ENCODE results near the gene CREB3. TPM values are rescaled to one million over a fixed set of nuclear protein-coding genes. Genes with fewer than 3 reads are reported as not detected.

CREB3 gene
- polyA plus RNA-seq, 3 donors, result 17.4 to 38.7 (median 32.2) TPM

DNA sequence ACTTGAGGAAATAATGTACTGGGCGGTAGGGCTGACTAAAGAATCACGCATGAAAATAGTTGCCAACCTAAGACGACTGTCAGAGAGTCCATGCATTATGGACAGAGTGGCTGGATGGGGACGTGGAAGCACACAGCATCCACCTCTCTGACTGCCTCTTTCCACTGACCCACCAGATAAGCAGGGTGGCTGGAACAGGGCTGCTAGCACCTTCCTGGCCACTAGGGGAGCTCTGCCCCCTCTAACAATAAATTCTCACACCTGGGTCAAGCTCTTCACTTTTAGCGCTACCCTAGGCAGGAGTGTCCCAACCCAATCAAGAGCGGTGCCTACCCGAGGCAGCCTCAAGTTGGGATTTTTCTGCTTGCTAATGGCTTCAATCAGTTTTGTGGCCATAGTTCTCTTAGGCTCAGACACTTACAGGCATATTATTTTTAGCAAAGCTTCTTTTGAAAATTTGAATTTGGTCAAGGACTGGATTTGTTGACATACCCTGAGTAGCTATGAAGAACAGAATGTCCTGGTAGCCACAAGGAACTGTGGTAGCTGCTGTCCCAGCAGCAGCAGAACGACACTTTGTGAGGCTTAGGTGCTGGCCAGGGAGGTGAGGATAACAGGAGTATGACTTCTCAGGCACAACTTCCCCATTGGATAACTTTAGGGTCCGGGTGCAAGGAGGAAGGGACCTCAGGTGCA lies 35.8 kb upstream of the CREB3 start:
- intact Hi-C loops (cut with micrococcal nuclease), result loop anchor here (2.0 to 10.0 kb wide), 3 partner anchors 39 to 92 kb away; partner anchors contain the start of genes CCDC107 (in 1 of the 2), RMRP (in 1 of the 2) and TESK1 (in 1 of the 2)
- no peaks in the 10 kb centered on the region for H3K27me3 ChIP-seq (ENCODE audit: control insufficient read depth in 2 of 2, insufficient read depth in 2 of 2, low read length in 2 of 2)
- H4K20me1 ChIP-seq (ENCODE audit: insufficient read depth, low read length), result peaks cover 62% of the 10 kb centered on the region
- H3K27me3 Mint-ChIP-seq (ENCODE audit: low read depth in 3 of 3), result peaks cover 0 to 3% (median 0%) of the 10 kb centered on the region in 3 donors
- H3K27ac Mint-ChIP-seq, result peak overlapping the region in 4 of 7 donors; percentile 22 to 87 (median 63)
- no peaks in the 10 kb centered on the region for H3K9me3 Mint-ChIP-seq
- peak; percentile 93 for TF ChIP-seq CTCF (IDR thresholded peaks at IDR 0.05)
- peak; percentile 33 to 60 (median 57) for DNase-seq
- WGBS (ENCODE audit: insufficient coverage), result 44% methylated on average over 4 of the region's 9 CpGs
- peaks cover 0 to under 1% of the 10 kb centered on the region in 2 donors for H3K4me1 ChIP-seq (ENCODE audit: control insufficient read depth in 1 of 2, insufficient read depth in 2 of 2, low read length in 2 of 2)
- H3K9me3 ChIP-seq (replicated peaks in 1 of 2; ENCODE audit: control insufficient read depth in 1 of 2, insufficient read depth in 1 of 2, low read length in 2 of 2), result no peaks in the 10 kb centered on the region
- H3K9ac ChIP-seq (ENCODE audit: insufficient read depth, low read length, poor library complexity, severe bottlenecking), result no peak overlapping the region
- H3K27ac ChIP-seq (ENCODE audit: low read depth in 1 of 2, low read length in 2 of 2), result no peak overlapping the region
- no peaks in the 10 kb centered on the region for H3K4me1 Mint-ChIP-seq
- H3K4me2 ChIP-seq (replicated peaks; ENCODE audit: extremely low read depth, low read length, poor library complexity, severe bottlenecking), result no peak overlapping the region
- H3K79me2 ChIP-seq (ENCODE audit: insufficient read depth, low read length), result no peaks in the 10 kb centered on the region
- H3K4me3 Mint-ChIP-seq, result no peak overlapping the region
- no peak overlapping the region for H2AFZ ChIP-seq (ENCODE audit: insufficient read depth, low read depth, low read length, poor library complexity, severe bottlenecking)
- peaks cover 59 to 61% of the 10 kb centered on the region in 2 donors for H3K36me3 ChIP-seq (replicated peaks in 1 of 2; ENCODE audit: control insufficient read depth in 1 of 2, insufficient read depth in 2 of 2, low read length in 2 of 2)
- H3K4me3 ChIP-seq (replicated peaks in 1 of 3; ENCODE audit: low read depth in 2 of 3, low read length in 3 of 3), result no peak overlapping the region
- no peaks in the 10 kb centered on the region for H3K36me3 Mint-ChIP-seq

- peaks cover 0 to 2% (median 0%) of the 10 kb centered on the region in 3 donors for H3K27me3 Mint-ChIP-seq (ENCODE audit: low read depth in 3 of 3)
- Histone ChIP-seq H3K27ac (ENCODE audit: low read depth in 1 of 2, low read length in 2 of 2) (no peak overlapping the region), H3K9ac (ENCODE audit: insufficient read depth, low read length, poor library complexity, severe bottlenecking) (no peak overlapping the region), H3K27me3 (ENCODE audit: control insufficient read depth in 2 of 2, insufficient read depth in 2 of 2, low read length in 2 of 2) (no peaks in the 10 kb centered on the region), H3K4me2 (replicated peaks; ENCODE audit: extremely low read depth, low read length, poor library complexity, severe bottlenecking) (no peak overlapping the region), H3K4me1 (ENCODE audit: control insufficient read depth in 1 of 2, insufficient read depth in 2 of 2, low read length in 2 of 2) (no peaks in the 10 kb centered on the region), H3K4me3 (replicated peaks in 1 of 3; ENCODE audit: low read depth in 2 of 3, low read length in 3 of 3) (no peak overlapping the region), H3K9me3 (replicated peaks in 1 of 2; ENCODE audit: control insufficient read depth in 1 of 2, insufficient read depth in 1 of 2, low read length in 2 of 2) (no peaks in the 10 kb centered on the region), H2AFZ (ENCODE audit: insufficient read depth, low read depth, low read length, poor library complexity, severe bottlenecking) (no peak overlapping the region), H3K79me2 (ENCODE audit: insufficient read depth, low read length) (no peaks in the 10 kb centered on the region), H3K36me3 (replicated peaks in 1 of 2; ENCODE audit: control insufficient read depth in 1 of 2, insufficient read depth in 2 of 2, low read length in 2 of 2) (peaks cover 66 to 69% of the 10 kb centered on the region in 2 donors), H4K20me1 (ENCODE audit: insufficient read depth, low read length) (peaks cover 70% of the 10 kb centered on the region)
- no peaks in the 10 kb centered on the region for H3K36me3 Mint-ChIP-seq
- no peaks in the 10 kb centered on the region for H3K4me1 Mint-ChIP-seq
- intact Hi-C loops (cut with micrococcal nuclease), result loop anchor here (2.0 to 10.0 kb wide), 3 partner anchors 40 to 93 kb away; partner anchors contain the start of genes CCDC107 (in 1 of the 2), RMRP (in 1 of the 2) and TESK1 (in 1 of the 2)
- DNase-seq, result no peak
- no peaks in the 10 kb centered on the region for H3K9me3 Mint-ChIP-seq
- no peak for TF ChIP-seq CTCF (IDR thresholded peaks at IDR 0.05)
- no peak overlapping the region for H3K4me3 Mint-ChIP-seq
- peak overlapping the region in 3 of 7 donors; percentile 25 to 76 (median 48) for H3K27ac Mint-ChIP-seq
- 93% methylated on average over 13 of the region's 14 CpGs for WGBS (ENCODE audit: insufficient coverage)
These were observed 35.0 kb upstream of the CREB3 start for GRCh38 chr9:35697486-35697885.
